ENCODE results near the gene MAN2A1. TPM values are rescaled to one million over a fixed set of nuclear protein-coding genes. Genes with fewer than 3 reads are reported as not detected.

The MAN2A1 gene
- polyA plus RNA-seq, 1 donor from 2014 or later, result 5.7 TPM

GRCh38 chr5:109644829-109645228, 44.9 kb upstream of the MAN2A1 start (continued):
- TF ChIP-seq CTCF (IDR thresholded peaks at IDR 0.05; ENCODE audit: poor library complexity, severe bottlenecking) (no peak), SMC3 (conservative IDR thresholded peaks at IDR 0.05; ENCODE audit: poor library complexity) (no peak)

GRCh38 chr5:109645707-109646192, 44.0 kb upstream of the MAN2A1 start:
- Histone ChIP-seq H3F3A (ENCODE audit: insufficient read depth, low read length, poor library complexity, severe bottlenecking) (no peaks in the 10 kb centered on the region), H3K9ac (ENCODE audit: low read length) (no peak overlapping the region), H3K9me2 (ENCODE audit: insufficient read depth, low read length) (no peaks in the 10 kb centered on the region), H3K9me3 (ENCODE audit: low read length) (no peaks in the 10 kb centered on the region), H3K27me3 (ENCODE audit: insufficient read depth, low read depth, low read length) (no peaks in the 10 kb centered on the region), H3K79me2 (replicated peaks; ENCODE audit: insufficient read depth, low read length) (no peaks in the 10 kb centered on the region), H3K4me3 (ENCODE audit: low read length) (no peak overlapping the region), H3K27ac (ENCODE audit: low read length) (peak overlapping the region; percentile 19), H3K4me2 (ENCODE audit: low read length) (no peak overlapping the region), H2AFZ (ENCODE audit: low read depth, low read length) (no peak overlapping the region), H3K36me3 (ENCODE audit: insufficient read depth, low read length) (no peaks in the 10 kb centered on the region), H4K20me1 (ENCODE audit: insufficient read depth) (no peaks in the 10 kb centered on the region)
- no peak for TF ChIP-seq EZH2 (IDR thresholded peaks at IDR 0.05; ENCODE audit: borderline replicate concordance, insufficient read depth, low read length, poor library complexity, severe bottlenecking)
- TF ChIP-seq TAF1 (IDR thresholded peaks at IDR 0.05; ENCODE audit: low read depth), result no peak
- TF ChIP-seq MXI1 (conservative IDR thresholded peaks at IDR 0.05; ENCODE audit: poor library complexity, severe bottlenecking), result no peak
- no peak for TF ChIP-seq POLR2AphosphoS5 (IDR thresholded peaks at IDR 0.05)
- TF ChIP-seq REST (IDR thresholded peaks at IDR 0.05; ENCODE audit: borderline replicate concordance), result no peak
- no peak for TF ChIP-seq EP300 (conservative IDR thresholded peaks at IDR 0.05; ENCODE audit: poor library complexity, severe bottlenecking)
- TF ChIP-seq CTCF (IDR thresholded peaks at IDR 0.05; ENCODE audit: poor library complexity, severe bottlenecking), result no peak
- TF ChIP-seq SMC3 (conservative IDR thresholded peaks at IDR 0.05; ENCODE audit: poor library complexity), result no peak
- no peak for TF ChIP-seq RAD21 (conservative IDR thresholded peaks at IDR 0.05)

All from neural cell (in vitro differentiated cells).